IMR-90 (cell line): ENCODE measurements around the gene CACNB2.

Experiments
- MAFK ChIP-seq: IDR thresholded peaks from 2 replicates; pipeline ENCODE4 v1.6.1; 2012; ENCODE audit warnings: low read depth, low read length, improper control_type of control experiment
- POLR2A ChIP-seq: IDR thresholded peaks from 2 replicates; pipeline ENCODE4 v1.6.1; 2012; ENCODE audit warnings: mild to moderate bottlenecking, low read depth, low read length
- RCOR1 ChIP-seq: IDR thresholded peaks from 2 replicates; pipeline ENCODE4 v1.6.1; 2012; ENCODE audit warnings: mild to moderate bottlenecking, low read length, improper control_type of control experiment; ENCODE audit not compliant: insufficient replicate concordance

- no peak for TF ChIP-seq POLR2A
- TF ChIP-seq RCOR1 = no peak
- no peak for TF ChIP-seq MAFK
These were observed 319.8 kb downstream of the CACNB2 start for GRCh38 chr10:18460032-18460431.
